MM.1S (cell line): ENCODE measurements around the gene SDCCAG8.

Experiments
- EZH2 ChIP-seq: fragments of 300-600 bp; sonication (generic); optimal IDR thresholded peaks from 2 replicates; pipeline ENCODE3; 2017; ENCODE audit warnings: low read depth, mild to moderate bottlenecking, antibody characterized with exemption, low read length, mixed read lengths
- EZH2phosphoT487 ChIP-seq: fragments of 300-600 bp; sonication (generic); IDR thresholded peaks from 2 replicates; pipeline ENCODE4 v1.6.1; 2018; ENCODE audit warnings: antibody characterized with exemption, low read length
- TF ChIP-seq, protein P1 (sequence below): fragments of 300-600 bp; sonication (generic); IDR thresholded peaks from 2 replicates; pipeline ENCODE4 v1.5.1; 2016; ENCODE audit warnings: antibody characterized with exemption, low read length, mixed read lengths

DNA sequence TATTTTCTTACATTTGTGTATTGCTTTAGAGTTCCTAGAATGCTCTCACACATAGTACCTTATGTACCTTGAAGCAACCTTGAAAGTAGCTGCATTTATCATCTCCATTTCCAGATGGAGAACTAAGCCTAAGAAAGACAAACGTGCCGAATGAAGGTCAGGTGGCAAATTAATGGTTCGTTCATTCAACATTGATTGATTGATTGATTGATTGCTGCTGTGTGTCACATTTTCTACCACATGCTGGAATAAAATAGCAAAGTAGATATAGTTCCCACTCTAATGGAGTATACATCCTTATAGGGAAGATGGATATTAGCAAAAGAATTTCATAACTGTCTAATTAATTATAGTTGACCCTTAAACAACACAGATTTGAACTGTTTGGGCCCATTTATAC, 172.2 kb downstream of the SDCCAG8 start:
- TF ChIP-seq, protein P1, sequence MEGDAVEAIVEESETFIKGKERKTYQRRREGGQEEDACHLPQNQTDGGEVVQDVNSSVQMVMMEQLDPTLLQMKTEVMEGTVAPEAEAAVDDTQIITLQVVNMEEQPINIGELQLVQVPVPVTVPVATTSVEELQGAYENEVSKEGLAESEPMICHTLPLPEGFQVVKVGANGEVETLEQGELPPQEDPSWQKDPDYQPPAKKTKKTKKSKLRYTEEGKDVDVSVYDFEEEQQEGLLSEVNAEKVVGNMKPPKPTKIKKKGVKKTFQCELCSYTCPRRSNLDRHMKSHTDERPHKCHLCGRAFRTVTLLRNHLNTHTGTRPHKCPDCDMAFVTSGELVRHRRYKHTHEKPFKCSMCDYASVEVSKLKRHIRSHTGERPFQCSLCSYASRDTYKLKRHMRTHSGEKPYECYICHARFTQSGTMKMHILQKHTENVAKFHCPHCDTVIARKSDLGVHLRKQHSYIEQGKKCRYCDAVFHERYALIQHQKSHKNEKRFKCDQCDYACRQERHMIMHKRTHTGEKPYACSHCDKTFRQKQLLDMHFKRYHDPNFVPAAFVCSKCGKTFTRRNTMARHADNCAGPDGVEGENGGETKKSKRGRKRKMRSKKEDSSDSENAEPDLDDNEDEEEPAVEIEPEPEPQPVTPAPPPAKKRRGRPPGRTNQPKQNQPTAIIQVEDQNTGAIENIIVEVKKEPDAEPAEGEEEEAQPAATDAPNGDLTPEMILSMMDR, result no peak
- TF ChIP-seq EZH2 (no peak), EZH2phosphoT487 (no peak)
